Measurements from ENCODE around the gene KAZN.

Gene KAZN

GRCh38 chr1:15157524-15158399 lies 559.3 kb downstream of the KAZN start:
- no peak for DNase-seq

GRCh38 chr1:15158506-15159165 lies 560.2 kb downstream of the KAZN start:
- no peak for DNase-seq

GRCh38 chr1:15159166-15159555 lies 560.7 kb downstream of the KAZN start:
- DNase-seq, result no peak

- DNase-seq, result no peak
Measured at GRCh38 chr1:15160626-15161025, 562.1 kb downstream of the KAZN start.

- no peak for DNase-seq
Measured at GRCh38 chr1:15167386-15167785, 568.9 kb downstream of the KAZN start.
